Left hindlimb (tissue), 1 donor: Measurements from ENCODE around the gene RELT.

ENCODE experiments used
- DNase-seq: peaks from one replicate; pipeline ENCODE4 v3.0.0-alpha.2; 2018

Gene RELT, protein sequence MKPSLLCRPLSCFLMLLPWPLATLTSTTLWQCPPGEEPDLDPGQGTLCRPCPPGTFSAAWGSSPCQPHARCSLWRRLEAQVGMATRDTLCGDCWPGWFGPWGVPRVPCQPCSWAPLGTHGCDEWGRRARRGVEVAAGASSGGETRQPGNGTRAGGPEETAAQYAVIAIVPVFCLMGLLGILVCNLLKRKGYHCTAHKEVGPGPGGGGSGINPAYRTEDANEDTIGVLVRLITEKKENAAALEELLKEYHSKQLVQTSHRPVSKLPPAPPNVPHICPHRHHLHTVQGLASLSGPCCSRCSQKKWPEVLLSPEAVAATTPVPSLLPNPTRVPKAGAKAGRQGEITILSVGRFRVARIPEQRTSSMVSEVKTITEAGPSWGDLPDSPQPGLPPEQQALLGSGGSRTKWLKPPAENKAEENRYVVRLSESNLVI

DNA sequence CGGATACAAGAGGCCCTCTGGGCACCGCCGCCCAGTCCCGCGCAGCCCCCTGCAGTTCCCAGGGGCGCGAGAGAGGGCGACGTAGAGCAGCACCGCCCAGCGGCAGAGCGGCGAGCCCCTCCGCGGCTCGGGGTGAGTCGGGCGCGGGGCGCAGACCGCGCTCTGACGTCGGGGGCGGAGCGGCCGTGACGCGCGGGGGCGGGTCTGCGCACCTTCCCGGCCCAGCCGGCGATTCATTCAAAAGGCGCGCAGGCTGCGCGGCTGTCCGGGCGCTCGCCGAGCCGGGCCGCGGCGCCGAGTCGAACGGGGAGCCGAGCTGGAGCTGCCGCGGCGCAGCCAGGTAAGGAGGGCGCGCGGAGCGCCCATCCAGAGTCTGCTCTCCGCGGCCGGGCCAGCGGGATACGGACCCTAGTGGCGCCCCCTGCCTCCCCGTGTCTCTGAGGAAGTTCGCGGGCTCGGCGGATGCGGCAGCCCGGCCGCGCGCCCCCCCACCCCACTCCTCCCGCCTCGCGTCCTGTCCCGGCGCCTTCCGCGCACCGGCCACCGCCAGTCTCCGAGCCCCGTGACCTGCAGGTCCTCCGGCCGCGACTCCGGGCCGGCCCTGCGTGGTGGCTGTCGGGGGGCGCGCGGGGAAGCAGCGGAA, at the start of gene RELT:
Gene RELT (plus strand): TSS at position 240 of the 643 bp plus-strand sequence. CDS start 12,738 bp downstream, outside the sequence.
- peak; percentile 92 for DNase-seq

DNA sequence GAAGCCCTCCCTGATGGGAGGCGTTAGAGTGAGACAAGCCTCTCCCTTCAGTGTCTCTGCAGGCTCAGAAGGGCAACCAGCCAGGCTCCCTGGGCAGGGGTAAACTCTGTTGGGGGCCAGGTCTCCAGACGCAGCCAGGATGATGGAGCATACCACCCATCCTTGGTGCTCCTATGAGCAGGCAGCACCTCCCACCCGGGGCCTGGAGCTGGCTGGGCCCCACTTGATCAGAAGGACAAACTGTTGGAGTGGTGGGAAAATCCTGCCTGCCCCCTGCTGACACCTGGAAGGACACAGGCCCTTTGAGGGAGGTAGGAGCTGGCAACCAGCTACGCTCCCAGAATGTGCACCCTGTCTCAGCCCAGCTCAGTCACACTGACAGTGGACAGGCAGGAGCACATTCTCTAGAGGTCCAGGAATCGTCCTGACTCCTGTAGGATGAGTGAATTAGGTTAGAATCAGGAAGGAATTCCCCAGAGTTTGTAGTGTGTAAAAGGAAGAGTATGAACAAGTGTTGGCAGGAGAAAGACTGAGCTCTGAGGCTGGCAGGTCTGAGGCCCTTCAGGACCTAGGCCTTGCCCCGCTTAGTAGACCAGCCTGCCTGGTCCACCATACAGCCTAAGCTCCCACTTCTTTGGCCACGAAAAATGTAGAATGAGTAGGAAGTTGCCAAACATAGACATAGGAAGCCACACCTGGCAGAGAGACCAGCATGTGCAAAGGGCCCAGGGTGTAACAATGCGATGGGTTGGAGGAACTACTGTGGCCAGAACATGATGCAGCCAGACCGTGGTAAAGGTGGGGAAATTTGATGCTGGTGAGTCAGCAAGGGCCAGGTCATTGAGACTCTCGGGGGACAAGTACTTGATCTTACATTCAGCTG, 49.0 kb upstream of the RELT start:
- DNase-seq: no peak

DNA sequence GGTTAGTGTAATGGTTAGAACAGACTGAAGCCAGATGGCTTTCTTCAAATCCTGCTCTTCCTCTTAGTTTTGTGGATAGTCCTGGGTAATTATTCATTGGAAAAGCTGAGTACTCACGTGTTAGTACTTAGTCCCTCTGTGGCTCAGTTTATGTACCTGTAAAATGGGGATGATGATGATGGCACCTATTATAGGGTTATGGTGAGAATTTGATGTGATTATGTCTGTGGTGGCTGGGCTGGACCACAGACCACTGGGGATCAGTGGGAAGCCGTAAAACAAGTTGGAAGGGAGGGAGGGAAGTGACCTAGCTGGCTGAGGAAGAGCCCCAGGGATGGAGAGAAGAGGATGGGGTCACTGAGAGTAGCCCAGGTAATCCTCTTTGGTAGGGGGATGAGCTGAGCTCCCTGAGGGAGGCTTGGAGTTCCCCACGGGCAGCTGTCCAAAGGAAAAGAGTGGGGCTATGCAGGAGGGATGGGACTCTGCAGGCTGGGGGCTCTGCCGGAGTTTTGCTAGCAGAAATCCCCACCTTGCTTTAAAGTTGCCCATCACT, 48.3 kb upstream of the RELT start:
- no peak for DNase-seq

DNA sequence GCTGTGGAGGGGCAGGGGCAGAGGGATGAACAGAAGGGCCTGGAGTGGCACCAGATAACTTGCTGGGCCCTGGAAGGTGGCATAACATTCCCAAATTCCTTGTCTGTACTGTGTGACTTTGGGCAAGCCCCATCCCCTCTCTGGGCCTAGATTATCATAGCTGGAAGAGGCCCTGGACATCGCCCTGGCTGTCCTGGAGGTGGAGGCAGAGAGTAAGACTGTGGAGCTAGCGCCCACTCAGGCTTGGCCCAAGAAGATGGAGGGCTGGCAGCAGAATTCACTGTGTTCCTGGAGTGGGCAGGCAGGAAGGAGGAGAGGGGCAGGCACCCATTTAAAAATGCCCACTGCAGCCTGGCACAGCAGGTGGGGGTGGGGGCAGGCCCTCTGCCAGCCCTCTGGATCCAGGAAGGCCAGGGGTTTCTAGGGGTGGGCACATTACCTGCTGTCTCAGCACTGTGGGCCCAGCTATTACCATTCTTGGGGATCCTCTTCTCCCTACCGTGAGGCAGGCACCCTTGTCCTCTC, 45.6 kb upstream of the RELT start:
- DNase-seq: no peak

DNA sequence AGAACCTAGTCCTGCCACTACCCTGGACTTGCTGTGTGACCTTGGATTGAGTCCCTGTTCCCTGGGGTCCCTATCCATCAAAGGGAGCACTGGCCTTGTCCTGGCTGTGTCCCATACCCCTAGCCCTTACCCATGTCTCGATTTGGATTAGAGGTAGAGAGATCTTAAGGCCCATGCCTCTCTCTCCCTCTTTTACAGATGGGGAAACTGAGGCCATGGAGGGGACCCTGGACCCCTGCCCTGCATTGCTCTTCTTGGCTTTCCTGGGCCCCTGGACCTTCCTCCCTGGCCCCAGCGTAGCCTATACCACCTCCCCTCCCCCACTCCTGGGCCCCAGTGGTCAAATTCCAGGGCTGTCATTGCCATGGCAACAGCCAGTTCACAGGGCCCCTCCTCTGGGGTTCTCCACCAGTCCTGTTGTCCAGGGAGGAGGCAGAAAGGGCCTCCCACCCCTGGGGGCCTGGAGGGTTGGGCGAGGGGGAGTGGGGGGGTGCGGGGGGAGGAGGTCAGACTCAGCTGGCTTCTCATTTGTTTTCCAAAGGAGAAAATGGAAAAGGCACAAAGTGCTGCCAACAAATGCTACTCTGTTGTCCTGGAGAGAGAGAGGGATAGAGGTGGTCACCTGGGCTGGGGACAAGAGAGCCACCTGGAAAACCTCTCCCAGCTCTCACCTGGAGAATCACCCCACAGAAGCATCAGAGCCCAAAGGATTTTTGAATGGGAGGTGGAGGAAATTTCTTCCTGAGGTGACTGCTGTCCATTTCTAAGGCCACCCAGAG, 44.9 kb upstream of the RELT start:
- no peak for DNase-seq

DNA sequence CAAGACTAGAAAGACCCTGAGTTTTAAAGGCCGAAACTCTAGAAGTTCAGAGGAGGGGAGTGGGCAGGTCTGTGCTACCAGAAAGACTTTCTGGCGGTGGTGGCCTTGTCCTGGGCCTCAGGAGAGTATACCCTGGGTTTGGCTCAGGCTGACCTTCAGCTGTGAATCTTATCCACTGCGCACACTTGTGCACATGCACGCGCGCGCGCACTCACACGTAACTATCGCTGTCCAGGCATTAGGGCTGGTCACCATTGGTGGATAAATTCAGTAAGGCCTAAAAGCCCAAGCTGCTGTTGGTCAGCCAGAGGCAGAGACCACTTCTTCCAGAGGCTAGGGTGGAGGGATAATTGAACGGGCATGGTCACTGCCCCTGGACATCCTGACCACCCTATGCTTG, 43.0 kb upstream of the RELT start:
- DNase-seq: no peak

DNA sequence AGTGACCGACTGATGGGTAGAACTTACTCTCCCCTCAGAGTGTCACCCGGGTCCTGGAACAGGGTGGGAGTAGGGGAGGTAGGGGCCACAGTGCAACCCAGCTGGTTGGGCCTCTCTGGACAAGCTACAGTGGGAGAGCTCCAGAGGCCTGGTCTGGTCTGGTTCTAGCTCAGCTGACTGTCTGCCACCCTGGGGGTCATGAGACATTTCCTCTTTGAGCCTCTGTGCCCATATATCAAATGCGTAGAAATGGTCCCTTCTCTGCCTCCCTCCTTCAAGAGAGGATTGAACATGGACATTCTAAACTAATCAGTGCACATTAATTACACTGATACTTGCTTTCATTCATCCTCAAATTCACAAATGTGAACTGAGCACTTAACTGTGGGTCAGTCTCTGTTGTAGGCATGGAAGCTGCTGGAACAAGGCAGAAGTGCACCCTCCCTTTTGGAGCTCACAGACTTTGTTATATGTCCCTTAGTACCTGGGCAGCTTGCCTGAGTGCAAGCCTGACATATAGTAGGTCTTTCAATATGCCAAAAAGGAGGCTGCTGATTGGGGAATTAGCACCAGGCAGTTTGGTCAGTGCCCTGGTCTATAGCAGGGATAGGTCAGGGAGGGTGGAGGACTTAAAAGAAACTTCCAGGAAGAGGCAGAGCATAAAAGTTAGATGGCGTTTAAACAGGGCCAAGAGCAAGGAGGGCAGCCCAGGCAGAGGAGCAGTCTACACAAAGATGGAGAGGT, 42.4 kb upstream of the RELT start:
- no peak for DNase-seq

DNA sequence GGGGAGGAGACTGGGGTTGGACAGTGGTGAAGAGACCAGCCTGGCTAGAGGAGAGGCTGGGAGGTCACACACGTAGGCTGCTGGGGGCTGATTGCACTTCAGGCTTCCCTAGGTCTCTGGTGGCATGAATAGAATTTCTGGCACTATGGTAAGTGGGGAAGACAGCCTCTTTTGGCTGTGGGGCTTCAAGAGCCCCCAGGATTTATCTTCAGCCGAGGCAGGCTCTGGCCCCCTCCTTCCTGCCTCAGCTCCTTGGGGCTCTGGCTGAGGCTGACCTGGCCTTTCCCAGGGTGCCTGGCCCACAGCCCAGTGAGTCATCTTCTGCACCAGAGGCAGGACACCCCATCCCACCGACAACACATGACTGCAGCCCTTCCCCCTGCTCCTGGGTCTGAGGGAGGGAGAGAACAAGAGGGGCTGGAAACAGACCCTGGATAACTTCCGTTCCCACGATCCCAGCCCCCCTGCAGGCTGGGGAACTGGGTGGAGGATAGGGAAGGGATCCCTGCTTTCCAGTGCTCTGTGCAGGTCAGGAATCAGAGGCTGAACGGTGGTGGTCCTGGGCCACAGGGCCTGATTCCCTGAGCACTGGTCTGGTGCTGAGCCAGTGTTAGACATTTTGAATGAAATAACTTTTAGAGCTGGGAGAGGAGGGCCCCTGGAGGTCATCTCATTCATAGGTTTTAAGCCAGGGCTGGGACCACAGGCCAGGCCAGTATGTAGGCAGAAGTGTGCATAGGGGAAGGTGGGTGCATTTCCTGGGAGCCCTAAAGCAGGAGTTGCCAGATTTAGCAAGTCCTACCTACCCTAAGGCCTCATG, 41.6 kb upstream of the RELT start:
- peak; percentile 86 for DNase-seq

DNA sequence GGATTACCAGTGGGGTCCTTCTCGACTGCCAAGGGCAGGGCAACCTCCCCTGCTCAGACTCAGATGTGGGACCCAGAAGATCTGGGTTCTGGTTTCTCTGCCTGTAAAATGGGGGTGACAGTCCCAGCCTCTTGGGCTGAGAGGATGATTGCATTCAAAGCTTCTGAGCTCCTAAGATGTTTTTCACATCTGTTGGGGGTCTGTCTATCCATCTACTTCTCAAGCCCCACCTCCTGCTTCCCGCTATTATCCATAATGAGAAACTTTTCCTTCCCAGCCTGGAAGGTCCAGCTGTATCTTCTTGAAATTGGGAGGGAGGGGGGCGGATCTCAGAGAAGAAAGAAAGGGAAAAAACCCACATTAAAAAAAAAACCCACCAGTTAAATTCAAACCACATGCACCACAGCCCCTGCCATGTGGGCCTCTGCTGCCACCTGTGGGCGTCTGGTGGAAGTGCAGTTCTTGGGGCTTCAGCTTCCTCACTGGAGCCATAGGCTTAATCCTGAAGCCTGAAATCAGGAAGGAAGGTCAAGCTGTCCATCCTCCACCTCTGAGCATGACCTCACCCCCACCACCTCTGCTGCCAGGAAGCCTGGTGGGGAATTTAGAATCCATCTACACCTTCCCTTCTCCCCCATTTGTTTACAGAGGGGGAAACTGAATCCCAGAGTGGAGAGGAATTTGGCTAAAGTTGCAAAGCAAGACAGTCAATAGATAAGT, 40.8 kb upstream of the RELT start:
- peak; percentile 92 for DNase-seq

DNA sequence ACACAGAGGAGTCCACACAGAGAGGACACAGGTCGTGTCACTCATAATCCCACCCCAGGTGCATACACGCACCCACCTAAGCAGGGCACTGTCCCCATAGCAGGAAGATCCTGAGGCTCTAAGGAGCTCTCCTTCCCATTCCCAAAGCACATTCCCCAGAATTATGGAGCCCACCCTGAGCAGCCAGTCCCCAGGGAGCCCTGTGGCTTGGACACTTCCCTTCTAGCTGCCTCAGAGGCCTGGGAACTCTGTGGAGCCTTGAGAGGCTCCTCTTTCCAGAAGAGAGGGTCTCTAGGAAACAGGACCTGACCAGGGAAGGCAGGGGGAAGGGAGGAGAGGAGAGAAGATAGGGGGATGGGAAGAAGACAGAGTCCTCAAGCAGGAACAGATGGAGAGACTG, 38.4 kb upstream of the RELT start:
- DNase-seq: no peak

DNA sequence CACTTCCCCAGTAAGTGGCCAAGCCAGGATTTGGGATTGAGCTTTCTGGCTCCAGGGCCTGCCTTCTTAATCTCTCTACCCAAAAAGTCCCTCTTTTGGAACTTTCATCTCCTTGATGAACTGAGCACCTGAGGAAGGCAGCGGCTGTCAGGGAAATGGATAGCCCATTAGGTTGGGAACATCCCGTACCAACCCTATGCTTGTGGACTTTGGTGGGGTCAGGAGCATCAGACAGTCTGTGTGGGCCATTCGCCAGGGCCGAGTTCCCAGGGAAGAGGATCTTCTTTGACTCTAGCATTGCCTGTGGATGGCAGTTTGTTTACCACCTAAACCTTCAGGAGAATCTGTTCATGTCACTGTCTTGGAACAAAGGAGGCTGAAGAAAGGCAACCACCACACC, 37.9 kb upstream of the RELT start:
- no peak for DNase-seq

DNA sequence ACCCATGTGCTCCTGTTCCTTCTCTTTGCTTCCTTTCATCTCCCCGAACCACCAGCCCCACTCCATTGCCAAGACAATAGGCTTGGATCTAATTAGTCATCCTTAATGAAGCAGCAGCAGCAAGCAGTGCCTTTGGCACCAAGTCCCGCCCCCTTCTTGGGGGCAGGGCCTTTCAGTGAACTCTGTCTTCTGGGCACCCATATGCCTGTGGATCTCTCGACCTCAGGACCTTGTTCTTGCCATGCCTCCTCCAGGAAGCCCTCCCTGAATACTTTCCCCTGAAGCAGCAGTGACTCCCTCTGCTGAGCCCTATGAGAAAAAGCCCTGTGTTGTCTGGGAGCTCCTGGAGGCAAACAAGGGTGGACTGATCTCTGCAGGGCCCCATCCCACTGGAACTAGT, 36.0 kb upstream of the RELT start:
- DNase-seq: no peak

DNA sequence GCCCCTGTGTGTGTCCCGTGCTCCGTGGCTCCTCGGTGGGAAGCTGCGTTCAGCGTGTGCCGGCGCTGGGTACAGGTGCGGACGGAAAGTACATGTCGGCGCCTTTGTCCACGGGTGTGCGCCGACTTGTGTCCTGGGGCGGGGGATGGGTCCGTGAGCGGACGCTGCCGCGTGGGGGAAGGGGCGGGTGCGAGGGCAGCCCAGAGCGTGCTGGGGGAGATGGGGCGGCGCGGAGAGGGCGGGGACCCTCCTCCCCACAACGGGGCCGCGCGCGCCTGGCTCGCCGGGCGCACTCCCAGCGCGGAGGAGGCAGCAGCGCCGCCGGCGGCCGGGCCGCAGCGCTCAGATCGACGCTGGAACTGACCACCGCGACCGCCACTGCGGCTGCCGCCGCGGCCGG, 33.6 kb upstream of the RELT start:
- DNase-seq: no peak

DNA sequence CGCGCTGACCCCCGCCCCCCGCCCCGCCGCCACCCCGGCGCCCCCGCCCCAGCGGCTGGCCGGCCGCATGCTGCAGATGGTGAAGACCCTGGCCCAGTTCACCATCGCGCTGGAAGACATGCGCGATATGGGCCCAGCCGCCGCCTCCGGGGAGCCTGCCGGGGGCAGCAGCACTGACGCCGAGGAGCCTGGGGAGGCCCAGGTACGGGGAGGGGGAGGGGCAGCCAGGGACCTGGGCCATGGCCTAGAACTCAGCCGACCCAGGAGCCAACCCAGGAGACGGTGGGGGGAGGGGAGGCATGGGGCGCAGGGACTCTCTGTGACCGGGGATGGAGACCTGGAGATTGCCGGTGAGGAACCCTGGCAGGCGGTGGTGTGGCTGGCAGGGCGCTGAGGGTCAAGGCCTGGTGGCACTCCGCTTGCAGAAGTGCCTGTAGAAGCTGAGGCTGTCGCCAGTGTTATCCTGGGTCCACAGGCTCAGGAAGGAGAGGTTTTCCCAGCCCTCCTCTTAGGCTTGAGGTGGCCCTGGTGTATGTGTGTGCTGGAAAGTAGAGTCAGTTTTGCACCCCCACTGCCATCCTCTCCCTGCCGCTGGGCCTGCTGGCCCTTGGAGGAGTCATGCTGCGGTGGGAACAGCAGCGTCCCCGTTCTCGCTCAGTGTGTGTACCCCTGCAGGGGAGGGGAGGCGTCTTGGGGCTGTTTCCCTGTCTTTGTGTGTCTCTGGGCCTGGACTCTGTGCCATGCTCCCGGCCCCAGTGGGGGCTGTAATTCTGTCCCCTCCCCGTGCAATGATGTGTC, 32.9 kb upstream of the RELT start:
- DNase-seq: no peak

DNA sequence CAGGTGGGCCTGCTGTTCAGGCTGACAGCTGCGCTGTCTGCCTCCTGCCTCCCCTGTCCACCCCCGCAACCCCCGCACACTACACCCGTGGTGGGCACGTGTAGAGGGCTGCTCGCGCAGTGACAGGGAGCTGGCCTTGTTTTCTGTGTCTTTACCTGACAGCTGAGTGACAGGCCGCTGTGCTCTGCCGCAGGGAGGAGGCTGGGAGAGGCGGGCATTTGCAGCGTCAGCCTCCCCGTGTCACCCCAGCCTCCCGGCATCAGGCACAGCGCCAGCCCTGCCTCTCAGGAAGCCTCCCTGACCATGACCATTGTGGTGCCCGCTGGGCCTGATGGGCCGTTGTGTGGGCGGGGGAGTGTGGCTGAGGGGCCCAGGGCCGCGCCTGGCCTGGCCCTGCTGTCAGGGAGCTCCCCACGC, 32.0 kb upstream of the RELT start:
- DNase-seq: no peak

DNA sequence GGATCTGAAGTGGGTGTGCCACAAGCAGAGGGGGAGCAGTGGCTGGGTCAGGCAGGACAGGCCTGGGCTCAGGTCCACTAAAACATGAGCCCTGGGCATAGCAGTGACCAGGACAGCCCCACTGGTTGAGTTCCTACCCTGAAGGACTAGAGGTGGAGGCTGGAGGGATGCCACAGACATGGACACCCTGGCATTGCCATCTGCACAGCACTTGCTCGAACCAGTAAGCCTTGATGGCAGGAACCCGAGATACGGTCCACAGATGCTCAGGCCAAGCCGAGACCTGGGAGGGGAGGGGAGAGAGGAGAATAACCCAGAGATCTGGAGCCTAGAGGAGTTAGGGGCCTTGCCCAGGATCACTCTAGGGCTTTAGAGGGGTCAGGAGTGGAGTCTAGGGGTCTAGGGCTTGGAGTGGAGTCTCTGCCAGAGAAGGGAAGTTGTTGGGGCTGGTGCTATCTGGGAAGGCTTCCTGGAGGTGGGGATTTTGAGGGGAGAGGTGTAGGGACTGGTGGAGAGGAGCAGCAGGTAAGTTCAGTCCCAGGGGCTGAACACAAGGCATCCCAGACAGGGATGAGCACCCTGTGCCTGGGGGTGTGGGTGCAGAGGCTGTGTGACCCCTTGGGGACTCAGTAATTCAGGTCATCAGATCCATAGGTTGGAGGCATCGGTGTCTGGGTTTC, 30.6 kb upstream of the RELT start:
- DNase-seq: no peak

DNA sequence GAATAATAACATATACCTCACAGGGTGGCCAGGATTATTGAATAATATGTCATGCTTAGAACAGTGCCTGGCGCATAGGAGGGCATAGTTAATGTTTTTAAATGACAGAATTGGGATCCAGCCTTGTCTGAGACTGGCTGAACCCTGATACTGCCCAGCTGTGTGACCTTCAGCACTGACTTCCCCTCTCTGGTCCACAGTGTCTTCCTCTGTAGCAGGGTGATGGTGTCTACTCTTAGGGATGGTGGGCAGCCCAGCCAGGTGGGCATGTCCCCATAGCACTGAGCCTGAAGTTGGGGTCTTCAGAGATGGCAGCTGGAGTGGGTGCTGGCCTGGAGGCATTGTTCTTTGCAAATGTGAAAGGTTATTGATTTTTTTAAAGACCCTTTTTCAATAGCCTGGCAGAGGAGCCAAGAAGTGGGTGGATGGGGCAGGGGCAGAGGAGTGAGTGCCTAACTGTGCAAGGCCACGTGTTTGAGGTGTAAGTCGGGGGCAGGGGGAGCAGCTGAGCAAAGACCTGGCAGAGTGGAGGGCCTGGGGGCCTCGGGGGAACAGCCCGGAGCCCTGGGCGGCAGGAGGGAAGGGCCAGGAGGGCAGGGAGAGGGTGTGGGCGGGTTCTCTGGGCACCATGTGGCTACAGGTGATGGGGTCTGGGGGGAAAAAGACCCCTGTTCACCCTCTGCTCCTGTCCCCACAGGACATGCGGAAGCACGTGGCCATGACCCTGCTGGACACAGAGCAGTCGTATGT, 29.8 kb upstream of the RELT start:
- DNase-seq: no peak
